GM19452 (cell line): ENCODE results near the gene SVOPL.
"Not testable (repeated sequence)": the region's sequence is repeated elsewhere in the genome, so short reads cannot be mapped to it uniquely, and the experiment has no call there.

ENCODE experiments used
- ATAC-seq: cut with Tn5 transposase; IDR thresholded peaks from one replicate; pipeline ENCODE4 v1.9.1; 2021; ENCODE audit not compliant: unreplicated experiment

Gene SVOPL

DNA sequence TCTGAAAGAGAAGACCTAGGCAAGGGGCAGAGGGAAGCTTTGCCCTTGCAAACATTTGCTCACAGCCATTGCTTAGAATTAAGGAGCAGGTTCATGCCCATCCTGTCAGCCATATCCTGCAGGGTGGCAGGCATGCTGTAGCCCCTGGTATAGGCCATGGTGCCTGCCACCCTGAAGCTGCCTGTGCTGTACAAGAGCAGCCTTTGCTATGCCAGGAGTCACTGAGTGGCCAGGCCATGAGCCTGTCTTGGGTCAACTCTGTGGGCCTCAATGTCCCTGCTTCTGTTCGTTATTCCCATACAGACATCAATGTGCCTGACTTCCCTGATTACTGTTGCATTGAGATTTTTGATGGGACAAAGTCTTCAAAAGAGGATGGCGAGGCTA, 368 bp upstream of the SVOPL start:
- no peak for ATAC-seq

DNA sequence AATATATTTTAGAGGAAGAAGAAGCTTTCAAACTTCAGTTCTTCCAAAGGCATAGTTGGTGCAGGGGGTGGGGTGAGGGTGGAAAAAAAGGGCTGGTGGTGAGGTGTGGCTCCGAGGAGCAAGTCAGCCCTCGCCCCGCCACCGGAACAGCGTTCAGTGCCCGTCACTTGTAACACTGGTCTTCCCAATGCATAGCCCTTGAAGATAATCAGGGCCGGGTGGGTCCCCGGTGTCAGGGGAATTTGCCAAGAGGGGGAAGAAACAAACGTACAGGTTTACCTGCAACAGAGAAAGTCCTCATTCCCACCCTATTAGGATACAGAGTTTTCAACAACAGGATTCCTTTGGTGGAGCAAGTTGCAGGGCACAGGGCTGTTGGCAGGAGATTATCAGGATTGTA, 1.5 kb downstream of the SVOPL start:
- no peak for ATAC-seq

DNA sequence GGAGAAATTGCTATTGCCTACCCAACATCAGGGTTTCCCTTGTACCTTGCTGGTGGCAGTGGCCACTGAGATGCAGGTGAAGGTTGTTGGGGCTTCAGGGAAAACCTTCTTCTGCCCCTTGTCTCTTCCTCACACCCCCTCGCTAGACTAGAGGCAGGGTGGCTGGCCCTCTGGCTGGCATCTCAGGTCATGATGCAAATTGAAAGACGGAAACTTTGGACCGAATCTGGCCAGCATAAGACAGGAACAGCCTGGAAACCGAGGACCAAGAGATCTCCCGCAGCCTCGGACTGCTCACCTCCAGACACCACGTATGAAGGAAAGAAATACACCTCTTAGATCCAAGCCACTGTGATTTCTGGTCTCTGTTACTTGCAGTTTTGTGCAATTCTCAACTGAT, 2.9 kb downstream of the SVOPL start:
- ATAC-seq = no peak

DNA sequence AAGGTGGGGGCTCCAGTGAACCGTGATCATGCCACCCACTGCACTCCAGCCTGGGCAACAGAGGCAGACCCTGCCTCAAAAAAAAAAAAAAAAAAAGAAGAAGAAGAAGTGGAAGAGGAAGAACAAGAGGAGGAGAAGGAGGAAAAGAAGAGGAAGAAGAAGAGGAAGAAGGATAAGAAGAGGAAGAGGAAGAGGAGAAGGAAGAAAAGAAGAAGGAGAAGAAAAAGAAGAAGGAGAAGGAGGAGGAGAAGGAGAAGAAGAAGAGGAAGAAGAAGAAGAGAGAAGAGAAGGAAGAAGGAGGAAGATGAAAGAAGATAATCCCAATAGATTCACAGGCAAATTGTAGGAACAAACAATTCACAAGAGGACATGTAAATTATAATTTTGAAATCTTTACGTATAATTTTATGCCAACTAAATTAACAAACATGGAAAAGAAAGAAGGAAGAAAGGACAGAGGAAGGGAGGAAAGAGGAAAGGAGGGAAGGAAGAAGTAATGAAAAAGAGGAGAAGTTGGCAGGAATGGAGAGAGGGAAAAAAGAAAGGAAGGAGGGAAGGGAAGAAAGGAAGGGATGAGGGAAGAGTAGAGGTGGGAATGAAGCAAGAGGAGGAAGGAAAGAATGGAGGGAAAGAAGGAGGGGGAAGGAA, 3.5 kb downstream of the SVOPL start:
- no peak for ATAC-seq

DNA sequence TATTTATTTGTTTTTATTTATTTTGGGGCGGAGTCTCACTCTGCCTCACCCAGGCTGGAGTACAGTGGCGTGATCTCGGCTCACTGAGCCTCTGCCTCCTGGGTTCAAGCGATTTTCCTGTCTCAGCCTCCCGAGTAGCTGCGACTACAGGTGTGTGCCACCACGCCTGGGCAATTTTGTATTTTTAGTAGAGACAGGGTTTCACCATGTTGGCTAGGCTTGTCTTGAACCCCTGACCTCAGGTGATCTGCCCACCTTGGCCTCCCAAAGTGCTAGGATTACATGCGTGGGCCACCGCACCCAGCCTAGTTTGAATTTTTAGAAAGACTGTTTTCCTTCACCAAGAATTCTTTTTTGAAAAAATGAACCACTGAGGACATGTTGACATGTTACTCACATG, 5.4 kb downstream of the SVOPL start:
- ATAC-seq = not testable (repeated sequence)

DNA sequence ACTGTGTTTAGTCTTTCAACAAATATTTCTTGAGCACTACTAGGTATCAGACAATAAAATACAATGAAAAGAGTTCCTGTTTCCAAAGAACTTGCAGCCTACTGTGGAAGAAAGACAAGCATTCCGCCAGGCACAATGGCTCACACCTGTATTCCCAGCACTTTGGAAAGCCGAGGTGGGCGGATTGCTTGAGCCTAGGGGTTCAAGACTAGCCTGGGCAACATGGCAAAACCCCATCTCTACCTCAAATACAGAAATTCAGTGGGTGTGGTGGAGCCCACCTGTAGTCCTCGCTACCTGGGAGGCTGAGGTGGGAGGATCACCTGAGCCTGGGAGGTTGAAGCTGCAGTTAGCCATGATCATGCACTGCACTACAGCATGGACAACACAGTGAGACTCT, 6.1 kb downstream of the SVOPL start:
- no peak for ATAC-seq

DNA sequence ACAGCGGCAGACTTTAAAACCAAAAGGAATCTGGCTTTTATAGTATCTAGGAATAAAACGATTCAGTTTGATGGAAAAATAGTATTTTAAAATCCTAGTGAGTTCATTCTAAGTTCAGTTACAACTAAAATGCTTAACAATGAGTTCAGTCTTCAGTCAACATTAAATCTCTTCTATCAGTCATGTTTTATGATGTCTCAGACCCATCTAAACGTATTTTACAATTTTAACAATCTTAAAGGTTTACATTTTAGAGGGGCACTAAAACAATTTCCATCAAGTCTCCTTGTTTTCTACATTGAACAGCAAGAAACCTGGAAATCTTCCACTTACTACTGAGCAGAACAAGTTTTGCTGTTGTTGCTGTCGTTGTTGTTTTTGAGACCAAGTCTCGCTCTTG, 10.0 kb downstream of the SVOPL start:
- ATAC-seq = no peak

DNA sequence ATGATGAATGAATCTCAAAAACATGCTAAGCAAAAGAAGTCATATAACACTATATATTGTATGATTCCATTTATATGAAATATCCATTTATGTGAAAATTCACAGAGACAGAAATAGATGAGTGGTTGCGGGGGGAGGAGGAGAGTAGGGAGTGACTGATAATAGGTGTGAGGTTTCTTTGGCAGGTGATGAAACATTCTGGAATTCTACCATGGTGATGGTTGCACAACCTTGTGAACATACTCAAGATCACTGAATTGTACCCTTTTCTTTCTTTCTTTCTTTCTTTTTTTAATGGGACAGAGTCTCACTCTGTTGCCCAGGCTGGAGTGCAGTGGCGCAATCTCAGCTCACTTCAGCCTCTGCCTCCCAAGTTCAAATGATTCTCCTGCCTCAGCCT, 10.7 kb downstream of the SVOPL start:
- ATAC-seq = no peak

DNA sequence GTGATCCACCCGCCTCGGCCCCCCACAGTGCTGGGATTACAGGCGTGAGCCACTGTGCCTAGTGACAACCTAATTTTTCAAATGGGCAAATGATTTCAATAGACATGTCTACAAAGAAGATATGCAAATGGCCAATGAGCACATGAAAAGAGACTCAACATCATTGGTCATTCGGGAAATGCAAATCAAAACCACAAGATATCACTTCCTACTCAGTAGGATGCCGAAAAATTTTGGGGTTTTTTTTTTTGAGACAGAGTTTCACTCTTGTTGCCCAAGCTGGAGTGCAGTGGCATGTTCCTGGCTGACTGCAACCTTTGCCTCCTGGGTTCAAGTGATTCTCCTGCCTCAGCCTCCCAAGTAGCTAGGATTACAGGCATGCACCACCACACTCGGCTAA, 13.1 kb downstream of the SVOPL start:
- ATAC-seq = not testable (repeated sequence)

DNA sequence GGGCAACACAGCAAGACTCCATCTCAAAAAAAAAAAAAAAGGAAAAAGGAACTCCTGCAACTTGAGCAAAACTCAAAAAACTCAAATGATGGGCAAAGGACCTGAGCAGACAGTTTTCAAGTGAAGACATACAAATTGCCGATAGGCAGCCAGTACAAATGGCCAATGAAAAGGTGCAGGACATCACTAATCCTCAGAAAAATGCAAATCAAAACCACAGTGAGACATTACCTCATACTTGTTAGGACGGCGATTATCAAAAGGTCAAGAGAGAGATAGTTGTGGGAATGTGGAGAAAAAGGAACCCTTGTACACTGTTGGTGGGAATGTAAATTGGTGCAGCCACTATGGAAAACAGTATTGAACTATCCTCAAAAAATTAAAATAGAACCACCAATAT, 16.8 kb downstream of the SVOPL start:
- no peak for ATAC-seq

DNA sequence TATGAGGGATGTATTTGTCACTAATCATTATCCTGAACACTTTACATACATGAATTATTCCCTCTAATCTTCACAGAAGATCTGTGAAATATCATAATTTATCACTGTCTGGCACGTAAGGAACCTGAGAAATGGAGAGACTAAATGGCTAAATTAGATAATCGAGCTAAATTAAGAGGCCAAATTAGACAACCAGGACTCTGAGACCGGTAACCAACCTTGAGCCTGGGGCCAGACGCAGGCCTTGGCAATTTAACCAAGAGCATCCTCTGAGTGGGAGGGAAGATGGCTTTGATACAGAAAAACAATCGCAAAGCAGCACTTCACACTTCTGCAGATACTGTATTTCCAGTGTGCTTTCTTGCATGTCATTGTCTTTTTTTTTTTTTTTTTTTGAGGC, 21.4 kb downstream of the SVOPL start:
- ATAC-seq = no peak

DNA sequence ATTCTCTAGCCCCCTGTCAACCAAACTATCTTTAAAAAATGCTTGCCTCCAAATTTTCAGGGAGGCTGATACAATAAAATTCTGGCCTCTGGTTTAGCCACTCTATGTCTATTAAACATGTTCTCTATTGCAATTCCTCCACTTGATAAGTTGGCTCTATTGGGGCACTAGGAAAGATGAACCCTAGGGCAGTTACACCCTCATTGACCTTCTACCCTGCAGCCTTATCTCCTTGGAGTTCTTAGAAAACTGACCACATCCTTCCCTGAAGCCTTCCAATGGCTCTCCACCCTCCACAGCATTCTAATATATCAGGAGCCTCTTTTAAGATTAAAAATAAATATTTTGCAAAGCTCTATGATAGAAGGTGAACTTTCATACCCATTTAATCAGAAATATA, 30.6 kb downstream of the SVOPL start:
- ATAC-seq = no peak

DNA sequence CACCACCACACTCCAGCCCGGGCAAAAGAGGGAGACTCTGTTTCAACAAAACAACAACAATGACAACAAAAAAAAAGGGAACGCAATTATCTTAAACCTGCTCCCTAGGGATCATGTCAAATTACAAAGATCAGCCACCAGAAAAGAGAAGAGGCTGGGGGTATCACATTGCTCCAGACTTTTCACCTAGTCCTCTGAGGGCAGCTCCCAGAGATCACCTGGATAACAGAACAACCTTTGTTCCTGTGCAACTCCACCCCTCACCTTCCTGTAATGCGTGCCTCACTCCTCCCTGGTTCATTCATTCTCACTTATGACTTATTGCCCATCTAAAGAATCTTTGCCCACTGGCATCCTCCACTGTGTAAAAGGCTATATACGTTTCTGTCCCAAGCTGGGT, 31.8 kb downstream of the SVOPL start:
- no peak for ATAC-seq

DNA sequence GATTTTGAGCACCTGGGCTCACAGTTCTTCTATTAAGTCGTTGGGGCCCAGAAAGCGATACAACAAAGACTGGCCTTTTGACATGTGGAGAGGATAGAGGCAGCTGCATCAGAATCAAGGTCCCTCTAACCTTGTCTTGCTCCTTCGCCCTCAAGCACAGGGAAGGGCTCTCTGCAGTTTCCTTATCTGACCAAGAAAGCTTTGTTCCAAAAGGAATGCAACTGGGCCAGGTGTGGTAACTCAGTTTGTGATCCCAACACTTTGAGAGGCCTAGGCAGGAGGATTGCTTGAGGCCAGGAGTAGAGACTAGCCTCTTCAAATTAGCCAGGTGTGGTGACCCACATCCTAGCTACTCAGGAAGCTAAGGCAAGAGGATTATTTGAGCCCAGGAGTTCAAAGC, 32.2 kb downstream of the SVOPL start:
- no peak for ATAC-seq

DNA sequence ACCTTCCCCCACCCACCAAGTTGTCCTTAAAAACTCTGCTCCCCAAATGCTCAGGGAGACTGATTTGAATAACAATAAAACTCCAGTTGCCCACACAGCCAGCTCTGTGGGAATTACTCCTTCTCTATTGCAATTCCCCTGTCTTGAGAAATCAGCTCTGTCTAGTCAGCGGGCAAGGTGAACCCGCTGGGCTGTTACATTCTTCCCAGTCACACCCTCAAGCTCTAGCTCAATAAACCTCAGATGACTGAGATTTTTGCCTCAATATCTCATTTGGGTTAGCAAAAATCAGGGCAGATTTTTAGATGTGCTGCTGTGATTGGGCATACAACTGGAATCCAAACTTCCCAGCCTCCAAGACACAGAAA, 32.9 kb downstream of the SVOPL start:
- ATAC-seq = no peak

DNA sequence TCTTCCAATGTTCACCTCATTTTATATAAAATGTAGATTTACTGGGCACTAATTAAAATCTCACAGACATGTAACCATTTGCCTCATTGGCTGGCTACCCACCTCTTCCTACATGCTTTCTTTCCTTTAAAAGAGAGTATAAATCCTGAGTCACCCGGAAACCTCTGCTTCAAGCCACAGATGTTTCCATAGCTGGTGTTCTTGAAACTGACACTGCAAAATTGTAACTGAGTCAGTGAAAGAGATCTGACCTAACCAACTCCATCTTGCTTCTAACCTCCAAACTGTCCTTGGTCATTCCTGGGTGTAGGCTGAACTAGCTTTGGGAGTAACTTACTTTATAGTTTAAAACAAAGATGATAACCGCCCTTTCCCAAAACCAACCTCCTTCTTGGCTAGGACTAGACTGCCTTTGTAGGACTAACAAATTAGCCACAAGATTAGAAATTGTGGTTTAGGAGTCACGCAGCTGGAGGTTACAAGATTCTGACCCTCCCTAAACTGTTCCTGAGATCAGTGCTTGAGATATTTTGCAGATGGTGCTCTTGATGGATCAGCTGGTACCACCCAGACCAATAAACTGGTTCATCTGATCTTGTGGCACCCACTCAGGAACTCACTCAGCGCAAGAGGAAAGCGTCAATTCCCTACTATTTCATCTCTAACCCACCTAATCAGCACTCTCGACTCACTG, 33.5 kb downstream of the SVOPL start:
- no peak for ATAC-seq

DNA sequence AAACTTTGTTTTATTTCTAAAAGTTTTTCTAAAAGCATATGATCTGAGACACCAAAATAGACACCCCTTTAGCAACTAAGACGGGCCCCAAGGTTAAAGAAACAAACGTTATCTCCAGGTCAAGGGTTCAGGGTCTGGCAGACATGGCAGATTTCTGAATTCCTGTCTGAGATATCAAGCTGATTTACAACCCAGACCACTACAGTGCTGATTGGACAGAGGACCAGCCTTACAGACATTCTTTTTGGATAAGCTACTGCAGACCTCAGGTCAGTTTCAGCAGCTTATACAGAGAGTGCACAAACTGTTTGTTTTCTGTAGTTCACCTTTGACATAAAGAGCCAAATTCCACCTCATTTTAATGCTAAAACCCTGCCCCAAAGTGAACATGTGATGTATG, 34.8 kb downstream of the SVOPL start:
- no peak for ATAC-seq

DNA sequence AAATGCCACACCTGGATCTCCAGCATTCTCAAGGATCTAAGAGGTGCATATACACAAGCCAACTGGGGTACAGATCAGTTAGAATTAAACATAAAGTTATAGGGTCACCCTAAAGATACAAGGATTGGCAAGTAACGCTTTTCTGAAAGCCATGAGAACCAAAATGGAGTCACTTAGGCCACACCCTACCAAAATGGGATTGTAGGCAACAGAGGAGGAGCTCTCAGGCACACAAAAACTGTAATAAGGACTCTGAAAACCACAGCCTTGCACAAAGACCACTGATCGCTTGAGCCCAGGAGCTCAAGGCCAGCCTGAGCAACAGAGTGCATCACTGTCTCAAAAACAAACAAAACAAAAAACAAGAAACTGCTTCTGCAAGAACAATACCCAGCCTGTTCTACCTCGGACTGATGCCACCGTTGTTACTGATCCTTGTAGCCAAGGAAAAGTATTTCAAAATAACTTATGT, 35.5 kb downstream of the SVOPL start:
- no peak for ATAC-seq

DNA sequence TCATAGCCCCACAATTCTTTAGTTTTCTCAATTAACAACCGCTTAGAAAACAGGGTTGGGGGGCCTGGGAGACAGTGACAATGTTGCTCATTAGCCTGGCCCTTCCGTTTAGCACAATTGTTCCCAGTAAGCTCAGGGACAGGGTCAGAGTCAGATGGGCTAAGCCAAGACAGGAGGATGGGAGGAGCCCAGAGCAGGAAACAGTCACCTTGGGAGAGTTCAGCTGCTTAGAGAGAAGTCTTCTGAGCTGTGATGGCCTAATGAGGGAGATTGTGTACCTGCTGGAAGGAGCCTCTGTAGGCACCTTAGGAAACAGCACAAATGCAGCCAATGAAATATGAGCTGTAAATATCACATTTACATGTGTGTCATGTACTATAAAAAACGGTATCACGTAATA, 35.9 kb downstream of the SVOPL start:
- no peak for ATAC-seq

DNA sequence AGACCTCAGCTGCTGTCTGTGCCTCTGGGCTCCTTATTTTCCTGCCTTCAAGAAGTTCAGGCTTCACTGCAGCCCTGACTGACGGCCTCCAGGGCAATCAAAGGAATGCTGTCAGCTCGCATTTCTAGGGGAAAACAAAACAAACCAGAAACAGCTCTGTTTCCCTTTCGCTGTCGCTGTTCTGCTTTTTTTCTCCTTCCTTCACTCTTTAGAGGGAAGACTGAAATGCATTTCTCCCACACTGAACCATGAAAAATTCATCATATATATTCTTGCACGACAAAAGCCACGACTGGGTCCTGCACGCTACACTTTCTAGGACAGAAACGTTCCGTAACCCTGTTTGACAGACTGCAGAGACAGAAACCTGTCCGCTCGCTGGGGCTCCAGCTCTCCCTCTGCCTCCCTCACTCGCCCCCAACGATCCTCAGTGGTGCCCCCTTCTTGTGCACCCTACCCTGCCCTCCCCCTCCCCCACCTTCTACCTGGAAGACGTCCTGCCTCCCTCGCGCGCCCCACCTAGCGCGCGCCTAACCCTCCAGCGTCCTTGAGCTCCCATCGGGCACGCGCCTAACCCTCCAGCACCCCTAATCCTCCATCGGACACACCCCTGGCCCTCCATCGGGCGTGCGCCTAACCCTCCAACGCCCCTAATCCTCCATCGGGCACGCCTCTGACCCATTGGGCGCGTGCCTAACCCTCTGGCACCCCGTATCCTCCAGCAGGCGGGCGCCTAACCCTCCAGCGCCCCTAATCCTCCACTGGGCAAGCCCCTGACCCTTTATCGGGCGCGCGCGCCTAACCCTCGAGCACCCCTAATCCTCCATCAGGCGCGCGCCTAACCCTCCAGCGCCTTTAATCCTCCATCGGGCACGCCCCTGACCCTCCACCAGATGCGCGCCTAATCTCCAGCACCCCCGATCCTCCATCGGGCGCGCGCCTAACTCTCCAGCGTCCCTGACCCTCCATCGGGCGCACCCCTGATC, 37.1 kb downstream of the SVOPL start:
- ATAC-seq = no peak

DNA sequence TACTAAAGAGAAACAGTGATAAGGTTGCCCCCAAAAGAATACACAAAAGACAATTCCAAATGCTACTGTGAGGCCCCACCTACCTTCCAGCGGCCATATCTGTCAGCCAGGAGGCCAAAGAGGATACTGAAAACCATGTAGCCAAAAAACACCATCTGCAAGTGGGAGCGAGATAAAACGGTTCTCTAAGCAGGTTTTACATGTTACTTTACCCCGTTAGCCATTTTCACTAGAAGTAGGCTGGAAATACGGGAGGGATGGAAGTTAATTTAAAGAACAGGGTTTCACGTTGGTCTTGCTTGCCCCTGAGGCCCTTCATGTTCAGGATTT, 38.2 kb downstream of the SVOPL start:
- ATAC-seq = no peak
